ENCODE data around the gene PKMYT1. TPM values are rescaled to one million over a fixed set of nuclear protein-coding genes. Genes with fewer than 3 reads are reported as not detected.

PKMYT1 gene
- total and polyA plus RNA-seq, 9 of the 15 experiments (the other 6 are each of a cell fraction or from before 2014, with no cell fraction given), result 8.7 to 201 (median 37.8) TPM

DNA sequence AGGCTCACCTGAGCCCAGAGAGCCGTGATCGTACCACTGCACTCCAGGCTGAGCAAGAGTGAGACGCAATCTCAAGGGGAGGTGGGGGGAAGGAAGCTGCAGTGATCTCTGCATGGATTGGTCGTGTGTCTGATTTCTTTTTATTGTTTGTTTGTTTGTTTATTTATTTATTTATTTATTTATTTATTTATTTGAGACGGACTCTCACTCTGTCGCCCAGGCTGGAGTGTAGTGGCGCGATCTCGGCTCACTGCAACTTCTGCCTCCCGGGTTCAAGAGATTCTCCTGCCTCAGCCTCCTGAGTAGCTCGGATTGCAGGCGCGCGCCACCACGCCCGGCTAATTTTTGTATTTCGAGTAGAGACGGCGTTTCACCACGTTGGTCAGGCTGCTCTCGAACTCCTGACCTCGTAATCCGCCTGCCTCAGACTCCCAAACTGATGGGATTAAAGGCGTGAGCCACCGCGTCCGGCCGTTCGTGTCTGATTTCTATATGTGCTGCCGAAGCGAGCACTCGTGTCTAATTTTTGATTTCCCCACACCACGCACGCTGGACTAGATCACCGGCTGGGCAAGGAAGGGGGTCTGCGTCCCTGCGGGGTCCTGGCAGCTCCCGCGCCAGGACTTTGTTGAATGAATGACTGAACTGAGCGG lies 39.5 kb upstream of the PKMYT1 start (continued):
- TF ChIP-seq, protein P1, sequence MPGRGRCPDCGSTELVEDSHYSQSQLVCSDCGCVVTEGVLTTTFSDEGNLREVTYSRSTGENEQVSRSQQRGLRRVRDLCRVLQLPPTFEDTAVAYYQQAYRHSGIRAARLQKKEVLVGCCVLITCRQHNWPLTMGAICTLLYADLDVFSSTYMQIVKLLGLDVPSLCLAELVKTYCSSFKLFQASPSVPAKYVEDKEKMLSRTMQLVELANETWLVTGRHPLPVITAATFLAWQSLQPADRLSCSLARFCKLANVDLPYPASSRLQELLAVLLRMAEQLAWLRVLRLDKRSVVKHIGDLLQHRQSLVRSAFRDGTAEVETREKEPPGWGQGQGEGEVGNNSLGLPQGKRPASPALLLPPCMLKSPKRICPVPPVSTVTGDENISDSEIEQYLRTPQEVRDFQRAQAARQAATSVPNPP (IDR thresholded peaks at IDR 0.05; ENCODE audit: borderline replicate concordance, insufficient read depth, insufficient read length), result no peak
- TF ChIP-seq, protein P2, sequence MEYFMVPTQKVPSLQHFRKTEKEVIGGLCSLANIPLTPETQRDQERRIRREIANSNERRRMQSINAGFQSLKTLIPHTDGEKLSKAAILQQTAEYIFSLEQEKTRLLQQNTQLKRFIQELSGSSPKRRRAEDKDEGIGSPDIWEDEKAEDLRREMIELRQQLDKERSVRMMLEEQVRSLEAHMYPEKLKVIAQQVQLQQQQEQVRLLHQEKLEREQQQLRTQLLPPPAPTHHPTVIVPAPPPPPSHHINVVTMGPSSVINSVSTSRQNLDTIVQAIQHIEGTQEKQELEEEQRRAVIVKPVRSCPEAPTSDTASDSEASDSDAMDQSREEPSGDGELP (CRISPR knock-in tag; IDR thresholded peaks at IDR 0.05; ENCODE audit: borderline replicate concordance), result 0 out of 2 replicates have a peak, but pooled peaks have one; percentile 28
- TF ChIP-seq, protein P3, sequence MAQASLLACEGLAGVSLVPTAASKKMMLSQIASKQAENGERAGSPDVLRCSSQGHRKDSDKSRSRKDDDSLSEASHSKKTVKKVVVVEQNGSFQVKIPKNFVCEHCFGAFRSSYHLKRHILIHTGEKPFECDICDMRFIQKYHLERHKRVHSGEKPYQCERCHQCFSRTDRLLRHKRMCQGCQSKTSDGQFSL (CRISPR knock-in tag; IDR thresholded peaks at IDR 0.05), result no peak
- TF ChIP-seq, protein P3 (tag; IDR thresholded peaks at IDR 0.05), result no peak
- TF ChIP-seq ZNF24 (IDR thresholded peaks at IDR 0.05) (peak; percentile 95), ZNF133 (CRISPR knock-in tag; IDR thresholded peaks at IDR 0.05) (no peak), PTRF (tag; IDR thresholded peaks at IDR 0.05) (no peak), GTF2E2 (tag; IDR thresholded peaks at IDR 0.05) (peak; percentile 50; the same call in 1 of the 2 replicates), NFIC (IDR thresholded peaks at IDR 0.05) (0 out of 2 replicates have a peak, but pooled peaks have one; percentile 8), ZNF445 (CRISPR knock-in tag; IDR thresholded peaks at IDR 0.05; ENCODE audit: low read depth) (no peak), FOXA1 (IDR thresholded peaks at IDR 0.05; ENCODE audit: borderline replicate concordance) (no peak), SP1 (CRISPR knock-in tag; IDR thresholded peaks at IDR 0.05) (0 out of 2 replicates have a peak, but pooled peaks have one; percentile 20), BACH1 (tag; IDR thresholded peaks at IDR 0.05) (no peak), SMC3 (conservative IDR thresholded peaks at IDR 0.05; ENCODE audit: insufficient read depth, low read depth, low read length) (no peak), EZH2 (IDR thresholded peaks at IDR 0.05; ENCODE audit: borderline replicate concordance, low read depth, low read length) (no peak), GABPB1 (CRISPR knock-in tag; IDR thresholded peaks at IDR 0.05) (no peak), NUFIP1 (IDR thresholded peaks at IDR 0.05; ENCODE audit: partially characterized antibody) (no peak), SMARCE1 (IDR thresholded peaks at IDR 0.05) (0 out of 2 replicates have a peak, but pooled peaks have one; percentile 32)
- TF ChIP-seq, protein P4, sequence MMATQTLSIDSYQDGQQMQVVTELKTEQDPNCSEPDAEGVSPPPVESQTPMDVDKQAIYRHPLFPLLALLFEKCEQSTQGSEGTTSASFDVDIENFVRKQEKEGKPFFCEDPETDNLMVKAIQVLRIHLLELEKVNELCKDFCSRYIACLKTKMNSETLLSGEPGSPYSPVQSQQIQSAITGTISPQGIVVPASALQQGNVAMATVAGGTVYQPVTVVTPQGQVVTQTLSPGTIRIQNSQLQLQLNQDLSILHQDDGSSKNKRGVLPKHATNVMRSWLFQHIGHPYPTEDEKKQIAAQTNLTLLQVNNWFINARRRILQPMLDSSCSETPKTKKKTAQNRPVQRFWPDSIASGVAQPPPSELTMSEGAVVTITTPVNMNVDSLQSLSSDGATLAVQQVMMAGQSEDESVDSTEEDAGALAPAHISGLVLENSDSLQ (IDR thresholded peaks at IDR 0.05), result 0 out of 2 replicates have a peak, but pooled peaks have one; percentile 15
- TF ChIP-seq, protein P5, sequence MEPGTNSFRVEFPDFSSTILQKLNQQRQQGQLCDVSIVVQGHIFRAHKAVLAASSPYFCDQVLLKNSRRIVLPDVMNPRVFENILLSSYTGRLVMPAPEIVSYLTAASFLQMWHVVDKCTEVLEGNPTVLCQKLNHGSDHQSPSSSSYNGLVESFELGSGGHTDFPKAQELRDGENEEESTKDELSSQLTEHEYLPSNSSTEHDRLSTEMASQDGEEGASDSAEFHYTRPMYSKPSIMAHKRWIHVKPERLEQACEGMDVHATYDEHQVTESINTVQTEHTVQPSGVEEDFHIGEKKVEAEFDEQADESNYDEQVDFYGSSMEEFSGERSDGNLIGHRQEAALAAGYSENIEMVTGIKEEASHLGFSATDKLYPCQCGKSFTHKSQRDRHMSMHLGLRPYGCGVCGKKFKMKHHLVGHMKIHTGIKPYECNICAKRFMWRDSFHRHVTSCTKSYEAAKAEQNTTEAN (CRISPR knock-in tag; IDR thresholded peaks at IDR 0.05), result no peak
- TF ChIP-seq, protein P6, sequence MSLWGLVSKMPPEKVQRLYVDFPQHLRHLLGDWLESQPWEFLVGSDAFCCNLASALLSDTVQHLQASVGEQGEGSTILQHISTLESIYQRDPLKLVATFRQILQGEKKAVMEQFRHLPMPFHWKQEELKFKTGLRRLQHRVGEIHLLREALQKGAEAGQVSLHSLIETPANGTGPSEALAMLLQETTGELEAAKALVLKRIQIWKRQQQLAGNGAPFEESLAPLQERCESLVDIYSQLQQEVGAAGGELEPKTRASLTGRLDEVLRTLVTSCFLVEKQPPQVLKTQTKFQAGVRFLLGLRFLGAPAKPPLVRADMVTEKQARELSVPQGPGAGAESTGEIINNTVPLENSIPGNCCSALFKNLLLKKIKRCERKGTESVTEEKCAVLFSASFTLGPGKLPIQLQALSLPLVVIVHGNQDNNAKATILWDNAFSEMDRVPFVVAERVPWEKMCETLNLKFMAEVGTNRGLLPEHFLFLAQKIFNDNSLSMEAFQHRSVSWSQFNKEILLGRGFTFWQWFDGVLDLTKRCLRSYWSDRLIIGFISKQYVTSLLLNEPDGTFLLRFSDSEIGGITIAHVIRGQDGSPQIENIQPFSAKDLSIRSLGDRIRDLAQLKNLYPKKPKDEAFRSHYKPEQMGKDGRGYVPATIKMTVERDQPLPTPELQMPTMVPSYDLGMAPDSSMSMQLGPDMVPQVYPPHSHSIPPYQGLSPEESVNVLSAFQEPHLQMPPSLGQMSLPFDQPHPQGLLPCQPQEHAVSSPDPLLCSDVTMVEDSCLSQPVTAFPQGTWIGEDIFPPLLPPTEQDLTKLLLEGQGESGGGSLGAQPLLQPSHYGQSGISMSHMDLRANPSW (CRISPR knock-in tag; IDR thresholded peaks at IDR 0.05), result 0 out of 2 replicates have a peak, but pooled peaks have one; percentile 60
